GM12878 (cell line): ENCODE measurements around the gene EYS. TPM values are rescaled to one million over a fixed set of nuclear protein-coding genes. Genes with fewer than 3 reads are reported as not detected.

ENCODE experiments used
- ATAC-seq: fragments of 200-7000 bp; cut with Tn5 transposase; 3 replicates; pipeline ENCODE4 v1.9.1; 2020; ENCODE audit warnings: mild to moderate bottlenecking, moderate library complexity
- BruUV-seq: library from RNA; stranded (reverse); fragments of 400-500 nt; replicated peaks from 2 replicates; lab custom pipeline; 2021; lab: Mats Ljungman, UMichigan
- CTCF ChIA-PET: fragments of 300-600 bp; sonication (Branson Sonifier 250); formaldehyde crosslinking; extraction: SDS; loops from one replicate; lab custom pipeline; 2021; ENCODE audit warnings: inconsistent platforms; lab: Yijun Ruan, JAX
- POLR2A ChIA-PET: fragments of 350-600 bp; formaldehyde crosslinking; extraction: SDS; loops from one replicate; lab custom pipeline; 2021; ENCODE audit warnings: inconsistent platforms; lab: Charles Lee
- RAD21 ChIA-PET: fragments of 300-600 bp; sonication (Branson Sonifier 250); formaldehyde crosslinking; loops from one replicate; lab custom pipeline; 2023; ENCODE audit warnings: antibody characterized with exemption; ENCODE audit not compliant: unreplicated experiment; lab: Charles Lee
- SMC1A ChIA-PET: fragments of 300-600 bp; sonication (Branson Sonifier 250); formaldehyde crosslinking; loops from one replicate; lab custom pipeline; 2023; ENCODE audit not compliant: unreplicated experiment, uncharacterized antibody; lab: Charles Lee
- DNase-seq: peaks from one replicate; pipeline ENCODE4 v3.0.0-alpha.2; 2011; ENCODE audit warnings: low read depth, low spot score
- FAIRE-seq: peaks from 3 replicates; lab custom pipeline; 2011; peaks lifted over from hg19 to GRCh38; lab: Jason Lieb, UNC
- H2AFZ ChIP-seq: 2 replicates; pipeline ENCODE4 v1.6.0; 2011; ENCODE audit warnings: low read depth, low read length, control low read depth; ENCODE audit not compliant: control insufficient read depth
- H3K27ac ChIP-seq: 2 replicates; pipeline ENCODE4 v1.5.1; 2011; ENCODE audit warnings: control low read depth; ENCODE audit not compliant: control insufficient read depth, insufficient read depth
- H3K27me3 ChIP-seq, 2 experiments: replicated peaks in 1 of 2; 2 replicates each; pipeline versions ENCODE4 v1.6.0 to v1.6.1; 2011; ENCODE audit warnings: low read length in 1 of 2; ENCODE audit not compliant: control insufficient read depth in 2 of 2, insufficient read depth in 2 of 2
- H3K36me3 ChIP-seq, 2 experiments: 2 replicates each; pipeline ENCODE4 v1.5.1; 2011; ENCODE audit warnings: low read length in 1 of 2; ENCODE audit not compliant: control insufficient read depth in 2 of 2, insufficient read depth in 2 of 2
- H3K4me1 ChIP-seq: 2 replicates; pipeline ENCODE4 v1.6.1; 2011; ENCODE audit warnings: mild to moderate bottlenecking, low read length, moderate library complexity, mixed read lengths; ENCODE audit not compliant: control insufficient read depth, insufficient read depth
- H3K4me2 ChIP-seq: 2 replicates; pipeline ENCODE4 v1.6.0; 2011; ENCODE audit warnings: control low read depth; ENCODE audit not compliant: control insufficient read depth, insufficient read depth
- H3K4me3 ChIP-seq: fragments of 200-600 bp; sonication (generic); 2 replicates; pipeline ENCODE4 v1.5.1; 2016
- H3K79me2 ChIP-seq: 2 replicates; pipeline ENCODE4 v1.6.0; 2011; ENCODE audit warnings: low read length; ENCODE audit not compliant: control insufficient read depth, insufficient read depth
- H3K9ac ChIP-seq: 2 replicates; pipeline ENCODE4 v1.8.0; 2011; ENCODE audit warnings: low read length, control low read depth, mixed read lengths; ENCODE audit not compliant: control insufficient read depth, insufficient read depth
- H3K9me3 ChIP-seq: replicated peaks from 3 replicates; pipeline ENCODE4 v1.5.1; 2011; ENCODE audit warnings: mild to moderate bottlenecking, low read length; ENCODE audit not compliant: control insufficient read depth, insufficient read depth
- H4K20me1 ChIP-seq: 2 replicates; pipeline ENCODE4 v1.6.0; 2011; ENCODE audit not compliant: control insufficient read depth, insufficient read depth
- HCFC1 ChIP-seq: fragments of 150-350 bp; IDR thresholded peaks from 2 replicates; pipeline ENCODE4 v1.6.1; 2014; ENCODE audit warnings: low read length
- RUNX3 ChIP-seq: IDR thresholded peaks from 2 replicates; pipeline ENCODE4 v1.6.1; 2012; ENCODE audit warnings: low read length, inconsistent platforms
- ZBED1 ChIP-seq: IDR thresholded peaks from 2 replicates; pipeline ENCODE4 v1.6.1; 2016; ENCODE audit warnings: borderline replicate concordance
- WGBS: methylation state at CpG from one replicate; pipeline ENCODE4 v1.1.6; 2016; ENCODE audit warnings: low lambda C conversion rate; ENCODE audit not compliant: insufficient replicate concordance, insufficient coverage; ENCODE audit errors: missing lambda C conversion rate; 5-methylcytosine and 5-hydroxymethylcytosine counted together
- in situ Hi-C: fragments of 300-500 bp; cut with MboI; formaldehyde crosslinking; loops from 9 replicates; pipeline ENCODE4 v1.14.3; 2018; ENCODE audit warnings: mixed read lengths
- intact Hi-C: fragments of 100-400 bp; cut with micrococcal nuclease; formaldehyde crosslinking; loops from one replicate; pipeline ENCODE4 v1.14.2; 2022; ENCODE audit not compliant: unreplicated experiment
- polyA plus RNA-seq, 11 experiments: library from polyadenylated mRNA; depleted of rRNA in 4 of 11; unstranded in 6 of 11; stranded (reverse) in 5 of 11; fragments of >200 nt; fragmentation: Nextera tagmentation in 4 of 11; fragmentation: Illumina TruSeq in 1 of 11; extraction: Ambion mirVana in 4 of 11; extraction: Trizol in 1 of 11; gene quantifications; 1 replicate in 1 of 11; 2 replicates in 10 of 11; pipeline versions ENCODE4 v1.2.1 to v1.2.3, GENCODE V29; 2011 to 2016; ENCODE audit warnings: inconsistent platforms in 2 of 11, missing spikeins in 2 of 11, low read depth in 1 of 11
- total RNA-seq, 4 experiments: library from RNA; depleted of rRNA in 3 of 4; stranded (reverse); fragments of >200 nt in 3 of 4; fragmentation: Illumina TruSeq in 1 of 4; extraction: Trizol in 1 of 4; gene quantifications; 2 replicates each; pipeline versions ENCODE4 v1.2.1 to v1.2.3, GENCODE V29; 2013 to 2021
- TF ChIP-seq, protein P1 (sequence below): fragments of 450-650 bp; IDR thresholded peaks from 2 replicates; pipeline ENCODE4 v1.6.1; 2017; ENCODE audit warnings: mild to moderate bottlenecking, low read depth, inconsistent platforms; ENCODE audit not compliant: poor library complexity, severe bottlenecking
- TF ChIP-seq, protein P2 (sequence below): fragments of 450-650 bp; IDR thresholded peaks from 2 replicates; pipeline ENCODE4 v1.6.1; 2016; ENCODE audit warnings: mild to moderate bottlenecking
- TF ChIP-seq, protein P3 (sequence below): fragments of 450-650 bp; IDR thresholded peaks from 2 replicates; pipeline ENCODE4 v1.6.1; 2018; ENCODE audit warnings: borderline replicate concordance, mild to moderate bottlenecking; ENCODE audit not compliant: partially characterized antibody
- TF ChIP-seq, protein P4 (sequence below): fragments of 450-650 bp; IDR thresholded peaks from 2 replicates; pipeline ENCODE4 v1.6.1; 2017; ENCODE audit warnings: mild to moderate bottlenecking

Gene EYS
- total and polyA plus RNA-seq, 10 of the 15 experiments (the other 5 are each of a cell fraction or from before 2014, with no cell fraction given) = under 0.01 to 0.14 (median 0.02) TPM; not detected in 1

DNA sequence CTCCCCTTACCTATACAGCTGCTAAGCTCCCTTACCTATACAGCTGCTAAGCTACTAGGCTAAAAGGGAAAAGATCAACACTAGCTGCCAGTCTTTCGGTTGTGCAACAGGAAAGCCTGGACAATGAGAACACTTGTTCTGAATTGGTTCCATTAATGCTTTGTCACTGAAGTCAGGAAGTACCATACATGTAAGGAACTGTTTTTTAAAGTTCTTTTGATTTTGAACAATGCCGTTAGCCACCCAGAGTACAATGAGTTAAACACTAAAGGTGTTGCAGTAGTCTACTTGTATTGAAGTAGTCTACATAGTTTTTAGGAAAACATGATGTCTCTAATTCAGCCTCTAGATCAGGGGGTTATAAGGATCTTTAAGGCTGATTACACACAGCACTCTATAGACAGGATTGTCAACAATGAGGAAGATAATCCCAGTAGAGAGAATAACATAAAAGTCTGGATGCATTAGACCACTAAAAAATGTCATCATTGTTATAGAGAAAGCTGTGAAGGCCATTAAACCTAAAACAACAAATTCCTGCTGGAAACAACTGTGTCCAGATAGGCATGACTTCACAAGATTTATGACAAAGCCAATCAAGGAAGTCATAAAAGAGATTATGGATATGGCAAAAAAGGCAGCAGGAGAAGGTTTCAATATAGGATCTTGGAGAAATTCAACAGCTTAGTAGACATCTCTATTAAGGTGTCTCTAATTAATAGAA is 1765.1 kb downstream of the EYS start:
- RAD21 ChIA-PET = no interaction called here

More for the DNA sequence above, 1765.1 kb downstream of the EYS start:
- FAIRE-seq (no peak), DNase-seq (no peak), ATAC-seq (no peak)
- SMC1A ChIA-PET = interaction anchor here (0.6 kb wide), 1 partner anchor 801 kb away, joined by 3 read pairs; no protein-coding TSS in a partner anchor
- H3K9ac ChIP-seq = no peak overlapping the region
- no peaks in the 10 kb centered on the region for H4K20me1 ChIP-seq
- H3K27ac ChIP-seq = no peak overlapping the region
- WGBS = 15% methylated on average over 2 of the region's 2 CpGs
- H2AFZ ChIP-seq = no peak overlapping the region
- no peaks in the 10 kb centered on the region for H3K4me1 ChIP-seq
- intact Hi-C loops (no loop called here), in situ Hi-C loops (no loop called here)
- H3K27me3 ChIP-seq = no peaks in the 10 kb centered on the region
- POLR2A ChIA-PET = no interaction called here
- no peak overlapping the region for H3K4me3 ChIP-seq
- no peaks in the 10 kb centered on the region for H3K79me2 ChIP-seq
- TF ChIP-seq HCFC1 (no peak), RUNX3 (no peak), ZBED1 (no peak)
- TF ChIP-seq, protein P1, sequence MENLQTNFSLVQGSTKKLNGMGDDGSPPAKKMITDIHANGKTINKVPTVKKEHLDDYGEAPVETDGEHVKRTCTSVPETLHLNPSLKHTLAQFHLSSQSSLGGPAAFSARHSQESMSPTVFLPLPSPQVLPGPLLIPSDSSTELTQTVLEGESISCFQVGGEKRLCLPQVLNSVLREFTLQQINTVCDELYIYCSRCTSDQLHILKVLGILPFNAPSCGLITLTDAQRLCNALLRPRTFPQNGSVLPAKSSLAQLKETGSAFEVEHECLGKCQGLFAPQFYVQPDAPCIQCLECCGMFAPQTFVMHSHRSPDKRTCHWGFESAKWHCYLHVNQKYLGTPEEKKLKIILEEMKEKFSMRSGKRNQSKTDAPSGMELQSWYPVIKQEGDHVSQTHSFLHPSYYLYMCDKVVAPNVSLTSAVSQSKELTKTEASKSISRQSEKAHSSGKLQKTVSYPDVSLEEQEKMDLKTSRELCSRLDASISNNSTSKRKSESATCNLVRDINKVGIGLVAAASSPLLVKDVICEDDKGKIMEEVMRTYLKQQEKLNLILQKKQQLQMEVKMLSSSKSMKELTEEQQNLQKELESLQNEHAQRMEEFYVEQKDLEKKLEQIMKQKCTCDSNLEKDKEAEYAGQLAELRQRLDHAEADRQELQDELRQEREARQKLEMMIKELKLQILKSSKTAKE = no peak
- TF ChIP-seq, protein P2, sequence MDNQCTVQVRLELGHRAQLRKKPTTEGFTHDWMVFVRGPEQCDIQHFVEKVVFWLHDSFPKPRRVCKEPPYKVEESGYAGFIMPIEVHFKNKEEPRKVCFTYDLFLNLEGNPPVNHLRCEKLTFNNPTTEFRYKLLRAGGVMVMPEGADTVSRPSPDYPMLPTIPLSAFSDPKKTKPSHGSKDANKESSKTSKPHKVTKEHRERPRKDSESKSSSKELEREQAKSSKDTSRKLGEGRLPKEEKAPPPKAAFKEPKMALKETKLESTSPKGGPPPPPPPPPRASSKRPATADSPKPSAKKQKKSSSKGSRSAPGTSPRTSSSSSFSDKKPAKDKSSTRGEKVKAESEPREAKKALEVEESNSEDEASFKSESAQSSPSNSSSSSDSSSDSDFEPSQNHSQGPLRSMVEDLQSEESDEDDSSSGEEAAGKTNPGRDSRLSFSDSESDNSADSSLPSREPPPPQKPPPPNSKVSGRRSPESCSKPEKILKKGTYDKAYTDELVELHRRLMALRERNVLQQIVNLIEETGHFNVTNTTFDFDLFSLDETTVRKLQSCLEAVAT = no peak
- TF ChIP-seq, protein P3, sequence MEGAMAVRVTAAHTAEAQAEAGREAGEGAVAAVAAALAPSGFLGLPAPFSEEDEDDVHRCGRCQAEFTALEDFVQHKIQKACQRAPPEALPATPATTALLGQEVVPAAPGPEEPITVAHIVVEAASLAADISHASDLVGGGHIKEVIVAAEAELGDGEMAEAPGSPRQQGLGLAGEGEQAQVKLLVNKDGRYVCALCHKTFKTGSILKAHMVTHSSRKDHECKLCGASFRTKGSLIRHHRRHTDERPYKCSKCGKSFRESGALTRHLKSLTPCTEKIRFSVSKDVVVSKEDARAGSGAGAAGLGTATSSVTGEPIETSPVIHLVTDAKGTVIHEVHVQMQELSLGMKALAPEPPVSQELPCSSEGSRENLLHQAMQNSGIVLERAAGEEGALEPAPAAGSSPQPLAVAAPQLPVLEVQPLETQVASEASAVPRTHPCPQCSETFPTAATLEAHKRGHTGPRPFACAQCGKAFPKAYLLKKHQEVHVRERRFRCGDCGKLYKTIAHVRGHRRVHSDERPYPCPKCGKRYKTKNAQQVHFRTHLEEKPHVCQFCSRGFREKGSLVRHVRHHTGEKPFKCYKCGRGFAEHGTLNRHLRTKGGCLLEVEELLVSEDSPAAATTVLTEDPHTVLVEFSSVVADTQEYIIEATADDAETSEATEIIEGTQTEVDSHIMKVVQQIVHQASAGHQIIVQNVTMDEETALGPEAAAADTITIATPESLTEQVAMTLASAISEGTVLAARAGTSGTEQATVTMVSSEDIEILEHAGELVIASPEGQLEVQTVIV = no peak
- TF ChIP-seq, protein P4, sequence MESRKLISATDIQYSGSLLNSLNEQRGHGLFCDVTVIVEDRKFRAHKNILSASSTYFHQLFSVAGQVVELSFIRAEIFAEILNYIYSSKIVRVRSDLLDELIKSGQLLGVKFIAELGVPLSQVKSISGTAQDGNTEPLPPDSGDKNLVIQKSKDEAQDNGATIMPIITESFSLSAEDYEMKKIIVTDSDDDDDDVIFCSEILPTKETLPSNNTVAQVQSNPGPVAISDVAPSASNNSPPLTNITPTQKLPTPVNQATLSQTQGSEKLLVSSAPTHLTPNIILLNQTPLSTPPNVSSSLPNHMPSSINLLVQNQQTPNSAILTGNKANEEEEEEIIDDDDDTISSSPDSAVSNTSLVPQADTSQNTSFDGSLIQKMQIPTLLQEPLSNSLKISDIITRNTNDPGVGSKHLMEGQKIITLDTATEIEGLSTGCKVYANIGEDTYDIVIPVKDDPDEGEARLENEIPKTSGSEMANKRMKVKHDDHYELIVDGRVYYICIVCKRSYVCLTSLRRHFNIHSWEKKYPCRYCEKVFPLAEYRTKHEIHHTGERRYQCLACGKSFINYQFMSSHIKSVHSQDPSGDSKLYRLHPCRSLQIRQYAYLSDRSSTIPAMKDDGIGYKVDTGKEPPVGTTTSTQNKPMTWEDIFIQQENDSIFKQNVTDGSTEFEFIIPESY = no peak
- no peak overlapping the region for H3K4me2 ChIP-seq
- no peaks in the 10 kb centered on the region for H3K36me3 ChIP-seq
- BruUV-seq = no TSS peak
- CTCF ChIA-PET = no interaction called here
- no peaks in the 10 kb centered on the region for H3K9me3 ChIP-seq
